Activated T-cell treated with anti-CD3 and anti-CD28 coated beads, Interleukin-2, amount 50 U/mL, for 4 hours (primary cell): ENCODE results near the gene TNFRSF8. TPM values are rescaled to one million over a fixed set of nuclear protein-coding genes. Genes with fewer than 3 reads are reported as not detected.

Experiments
- ATAC-seq, 2 donors: fragments of 200-7000 bp; cut with Tn5 transposase; one replicate each; pipeline ENCODE4 v1.10.0; 2021
- DNase-seq: peaks from one replicate; pipeline ENCODE4 v3.0.0-alpha.2; 2020
- H3K27me3 Mint-ChIP-seq: one replicate; pipeline ENCODE4 v1.8.0; 2021; ENCODE audit warnings: low read depth, mixed read lengths
- H3K36me3 Mint-ChIP-seq: one replicate; pipeline ENCODE4 v1.8.0; 2022; ENCODE audit warnings: mixed read lengths; ENCODE audit not compliant: insufficient read depth
- H3K4me1 Mint-ChIP-seq: one replicate; pipeline ENCODE4 v1.8.0; 2021; ENCODE audit warnings: low read depth, mixed read lengths
- H3K4me3 Mint-ChIP-seq: one replicate; pipeline ENCODE4 v1.8.0; 2021; ENCODE audit warnings: mild to moderate bottlenecking, moderate library complexity, mixed read lengths
- H3K9me3 Mint-ChIP-seq: one replicate; pipeline ENCODE4 v1.8.0; 2021; ENCODE audit warnings: mixed read lengths
- total RNA-seq, 3 donors: library from RNA; stranded (reverse); gene quantifications; one replicate each; pipeline ENCODE4 v1.2.1, GENCODE V29; 2021

Gene TNFRSF8
- total RNA-seq, 3 donors from 2014 or later = 13.7 to 17.5 (median 14.9) TPM

GRCh38 chr1:12138196-12139168, 75.4 kb downstream of the TNFRSF8 start:
- no peak for DNase-seq
- Mint-ChIP-seq H3K9me3 (no peaks in the 10 kb centered on the region), H3K4me1 (peaks cover 25% of the 10 kb centered on the region), H3K4me3 (no peak overlapping the region), H3K36me3 (no peaks in the 10 kb centered on the region), H3K27me3 (no peaks in the 10 kb centered on the region)
- no peak for ATAC-seq

GRCh38 chr1:12140016-12140415, 76.9 kb downstream of the TNFRSF8 start:
- no peaks in the 10 kb centered on the region for H3K27me3 Mint-ChIP-seq
- no peak for DNase-seq
- ATAC-seq = no peak
- H3K4me3 Mint-ChIP-seq = no peak overlapping the region
- no peaks in the 10 kb centered on the region for H3K9me3 Mint-ChIP-seq
- peaks cover 26% of the 10 kb centered on the region for H3K4me1 Mint-ChIP-seq
- H3K36me3 Mint-ChIP-seq = no peaks in the 10 kb centered on the region

- Mint-ChIP-seq H3K4me1 (peaks cover 31% of the 10 kb centered on the region), H3K9me3 (no peaks in the 10 kb centered on the region), H3K4me3 (no peak overlapping the region), H3K27me3 (no peaks in the 10 kb centered on the region), H3K36me3 (no peaks in the 10 kb centered on the region)
- DNase-seq (no peak), ATAC-seq (no peak)
Measured at GRCh38 chr1:12140515-12141162, 77.5 kb downstream of the TNFRSF8 start.

- no peaks in the 10 kb centered on the region for H3K9me3 Mint-ChIP-seq
Measured at GRCh38 chr1:12141163-12141850, 78.2 kb downstream of the TNFRSF8 start.

GRCh38 chr1:12142141-12142823, 79.2 kb downstream of the TNFRSF8 start:
- ATAC-seq (no peak), DNase-seq (no peak)
- no peaks in the 10 kb centered on the region for H3K9me3 Mint-ChIP-seq
- H3K36me3 Mint-ChIP-seq = no peaks in the 10 kb centered on the region
- H3K4me1 Mint-ChIP-seq = peaks cover 43% of the 10 kb centered on the region
- no peak overlapping the region for H3K4me3 Mint-ChIP-seq
- no peaks in the 10 kb centered on the region for H3K27me3 Mint-ChIP-seq

More at GRCh38 chr1:12141163-12141850, 78.2 kb downstream of the TNFRSF8 start:
- DNase-seq = no peak
- no peaks in the 10 kb centered on the region for H3K27me3 Mint-ChIP-seq
- no peaks in the 10 kb centered on the region for H3K36me3 Mint-ChIP-seq
- peaks cover 33% of the 10 kb centered on the region for H3K4me1 Mint-ChIP-seq
- no peak for ATAC-seq
- no peak overlapping the region for H3K4me3 Mint-ChIP-seq

DNA sequence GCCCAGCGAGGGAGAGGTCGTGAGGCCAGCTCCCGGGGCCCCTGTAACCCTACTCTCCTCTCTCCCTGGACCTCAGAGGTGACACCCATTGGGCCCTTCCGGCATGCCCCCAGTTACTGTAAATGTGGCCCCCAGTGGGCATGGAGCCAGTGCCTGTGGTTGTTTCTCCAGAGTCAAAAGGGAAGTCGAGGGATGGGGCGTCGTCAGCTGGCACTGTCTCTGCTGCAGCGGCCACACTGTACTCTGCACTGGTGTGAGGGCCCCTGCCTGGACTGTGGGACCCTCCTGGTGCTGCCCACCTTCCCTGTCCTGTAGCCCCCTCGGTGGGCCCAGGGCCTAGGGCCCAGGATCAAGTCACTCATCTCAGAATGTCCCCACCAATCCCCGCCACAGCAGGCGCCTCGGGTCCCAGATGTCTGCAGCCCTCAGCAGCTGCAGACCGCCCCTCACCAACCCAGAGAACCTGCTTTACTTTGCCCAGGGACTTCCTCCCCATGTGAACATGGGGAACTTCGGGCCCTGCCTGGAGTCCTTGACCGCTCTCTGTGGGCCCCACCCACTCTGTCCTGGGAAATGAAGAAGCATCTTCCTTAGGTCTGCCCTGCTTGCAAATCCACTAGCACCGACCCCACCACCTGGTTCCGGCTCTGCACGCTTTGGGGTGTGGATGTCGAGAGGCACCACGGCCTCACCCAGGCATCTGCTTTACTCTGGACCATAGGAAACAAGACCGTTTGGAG, 80.0 kb downstream of the TNFRSF8 start:
- Mint-ChIP-seq H3K4me1 (peaks cover 51% of the 10 kb centered on the region), H3K27me3 (no peaks in the 10 kb centered on the region), H3K36me3 (no peaks in the 10 kb centered on the region), H3K9me3 (no peaks in the 10 kb centered on the region), H3K4me3 (peak overlapping the region; percentile 38)
- ATAC-seq (peak in 1 of 2 donors; percentile 3), DNase-seq (no peak)

GRCh38 chr1:12143631-12144155, 80.6 kb downstream of the TNFRSF8 start:
- Mint-ChIP-seq H3K36me3 (no peaks in the 10 kb centered on the region), H3K9me3 (no peaks in the 10 kb centered on the region), H3K27me3 (no peaks in the 10 kb centered on the region), H3K4me1 (peaks cover 56% of the 10 kb centered on the region), H3K4me3 (peak overlapping the region; percentile 38)
- ATAC-seq (peak; percentile 62 to 73), DNase-seq (peak; percentile 31)

DNA sequence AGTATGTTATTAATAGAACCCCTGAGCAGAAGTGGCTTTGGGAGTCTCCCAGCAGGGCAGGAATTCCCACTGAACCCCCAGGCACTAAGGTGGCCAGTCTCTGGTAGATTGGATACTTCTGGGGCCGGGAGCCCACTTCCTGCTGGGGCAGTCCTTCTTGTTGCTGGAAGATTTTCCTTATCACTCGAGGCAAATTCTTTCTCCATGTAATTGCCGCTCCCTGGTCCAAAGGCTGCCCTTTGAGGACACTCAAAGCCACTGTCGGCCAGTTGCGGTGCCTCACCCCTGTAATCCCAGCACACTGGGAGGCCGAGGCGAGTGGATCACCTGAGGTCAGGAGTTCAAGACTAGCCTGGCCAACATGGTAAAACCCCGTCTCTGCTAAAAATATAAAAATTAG, 81.1 kb downstream of the TNFRSF8 start:
- ATAC-seq = no peak

DNA sequence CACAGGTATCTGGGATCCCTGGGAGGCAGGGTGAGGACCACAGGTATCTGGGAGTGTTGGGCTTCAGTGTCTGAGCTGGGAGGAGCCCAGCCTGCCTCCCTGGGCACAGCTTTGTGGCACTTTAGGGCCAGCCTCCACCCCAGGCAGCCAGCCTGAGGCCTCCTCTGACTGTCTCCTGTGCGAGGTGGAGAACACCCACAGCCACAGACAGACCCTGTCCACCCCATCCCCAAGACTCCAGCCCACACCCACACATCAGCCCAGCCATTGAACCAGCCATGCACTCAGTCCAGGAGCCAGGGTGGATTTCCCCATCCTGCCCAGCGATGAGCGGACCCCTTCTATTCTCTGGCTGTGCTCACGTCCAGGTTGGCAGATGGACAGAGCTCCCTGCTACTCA, 81.9 kb downstream of the TNFRSF8 start:
- Mint-ChIP-seq H3K36me3 (no peaks in the 10 kb centered on the region), H3K9me3 (peaks cover 4% of the 10 kb centered on the region), H3K4me1 (peaks cover 62% of the 10 kb centered on the region), H3K4me3 (no peak overlapping the region), H3K27me3 (no peaks in the 10 kb centered on the region)
- no peak for ATAC-seq
- no peak for DNase-seq

More for the DNA sequence above, 81.1 kb downstream of the TNFRSF8 start:
- Mint-ChIP-seq H3K36me3 (no peaks in the 10 kb centered on the region), H3K4me3 (no peak overlapping the region), H3K4me1 (peaks cover 59% of the 10 kb centered on the region), H3K9me3 (no peaks in the 10 kb centered on the region), H3K27me3 (no peaks in the 10 kb centered on the region)
- DNase-seq = no peak

DNA sequence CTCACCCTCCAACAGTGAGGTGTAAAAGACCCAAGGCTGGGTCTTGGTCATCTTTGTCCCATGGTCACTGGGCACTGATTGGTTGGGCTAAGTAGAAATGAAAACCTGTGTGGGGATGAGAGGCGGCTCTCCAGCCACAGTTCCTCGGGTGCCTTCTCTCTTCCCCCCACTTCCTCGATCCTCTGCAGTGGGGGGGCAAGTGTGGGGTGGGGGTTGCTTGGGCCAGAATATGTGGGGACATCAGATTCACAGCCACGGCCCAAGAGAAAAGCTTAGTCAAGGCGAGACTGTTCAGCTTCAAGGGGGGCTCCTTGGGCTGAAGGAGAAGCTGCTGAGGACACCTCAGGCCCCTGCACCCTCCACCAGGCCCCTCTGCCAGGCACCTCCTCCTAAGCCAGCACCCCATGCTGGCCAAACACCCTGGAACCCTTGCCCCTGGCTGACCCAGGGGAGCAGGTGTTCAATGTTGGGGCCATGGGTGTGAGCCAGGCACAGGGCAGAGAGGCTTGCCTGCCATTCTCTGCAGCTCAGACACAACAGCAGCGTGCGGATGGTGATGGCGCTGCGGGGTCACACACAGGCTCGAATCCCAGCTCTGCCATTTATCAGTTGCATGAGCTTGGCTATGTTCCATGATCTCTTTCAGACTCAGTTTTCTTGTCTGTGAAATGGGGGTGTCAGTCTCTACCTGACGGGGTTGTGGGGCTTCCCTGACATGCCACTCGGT, 82.7 kb downstream of the TNFRSF8 start:
- DNase-seq = no peak
- H3K36me3 Mint-ChIP-seq = no peaks in the 10 kb centered on the region
- H3K9me3 Mint-ChIP-seq = peaks cover 4% of the 10 kb centered on the region
- ATAC-seq = no peak
- peaks cover 70% of the 10 kb centered on the region for H3K4me1 Mint-ChIP-seq
- H3K4me3 Mint-ChIP-seq = no peak overlapping the region
- no peaks in the 10 kb centered on the region for H3K27me3 Mint-ChIP-seq

- H3K4me3 Mint-ChIP-seq = no peak overlapping the region
- DNase-seq = no peak
- no peaks in the 10 kb centered on the region for H3K36me3 Mint-ChIP-seq
Measured at GRCh38 chr1:12146343-12147112, 83.4 kb downstream of the TNFRSF8 start.

GRCh38 chr1:12147201-12147701, 84.1 kb downstream of the TNFRSF8 start:
- H3K4me3 Mint-ChIP-seq = no peak overlapping the region
- H3K36me3 Mint-ChIP-seq = no peaks in the 10 kb centered on the region
- no peak for ATAC-seq

More at GRCh38 chr1:12146343-12147112, 83.4 kb downstream of the TNFRSF8 start:
- Mint-ChIP-seq H3K9me3 (peaks cover 4% of the 10 kb centered on the region), H3K27me3 (no peaks in the 10 kb centered on the region), H3K4me1 (peaks cover 78% of the 10 kb centered on the region)
- ATAC-seq = no peak

More at GRCh38 chr1:12147201-12147701, 84.1 kb downstream of the TNFRSF8 start:
- Mint-ChIP-seq H3K27me3 (no peaks in the 10 kb centered on the region), H3K4me1 (peaks cover 85% of the 10 kb centered on the region), H3K9me3 (peaks cover 4% of the 10 kb centered on the region)
- DNase-seq = no peak
